MCF 10A (cell line): ENCODE results near the gene CCNA2. TPM values are rescaled to one million over a fixed set of nuclear protein-coding genes. Genes with fewer than 3 reads are reported as not detected.

ENCODE experiments used
- BruUV-seq: library from RNA; stranded (reverse); fragments of 400-500 nt; replicated peaks from 2 replicates; lab custom pipeline; 2021; lab: Mats Ljungman, UMichigan
- CTCF ChIA-PET: fragments of 300-600 bp; sonication (Branson Sonifier 250); formaldehyde crosslinking; extraction: SDS; loops from one replicate; lab custom pipeline; 2021; ENCODE audit warnings: antibody characterized with exemption, inconsistent platforms; lab: Yijun Ruan, JAX
- POLR2A ChIA-PET: fragments of 300-600, 350-650 bp; sonication (Branson Sonifier 250); formaldehyde crosslinking; extraction: SDS; loops from one replicate; lab custom pipeline; 2020; ENCODE audit warnings: antibody characterized with exemption, inconsistent platforms; lab: Yijun Ruan, JAX
- DNase-seq: peaks from one replicate; pipeline ENCODE4 v3.0.0-alpha.2; 2018; ENCODE audit not compliant: unreplicated experiment
- H3K27ac Mint-ChIP-seq: one replicate; pipeline ENCODE4 v1.8.0; 2022; ENCODE audit warnings: mild to moderate bottlenecking, low read depth, mixed read lengths; ENCODE audit not compliant: unreplicated experiment
- H3K27me3 Mint-ChIP-seq: one replicate; pipeline ENCODE4 v1.8.0; 2022; ENCODE audit warnings: mixed read lengths; ENCODE audit not compliant: insufficient read depth, unreplicated experiment
- H3K36me3 Mint-ChIP-seq: one replicate; pipeline ENCODE4 v1.8.0; 2022; ENCODE audit warnings: mild to moderate bottlenecking, moderate library complexity, mixed read lengths; ENCODE audit not compliant: insufficient read depth, unreplicated experiment
- H3K4me1 Mint-ChIP-seq: one replicate; pipeline ENCODE4 v1.8.0; 2022; ENCODE audit warnings: mixed read lengths; ENCODE audit not compliant: insufficient read depth, unreplicated experiment
- H3K4me3 Mint-ChIP-seq: one replicate; pipeline ENCODE4 v1.8.0; 2022; ENCODE audit warnings: mild to moderate bottlenecking, moderate library complexity, mixed read lengths; ENCODE audit not compliant: unreplicated experiment
- H3K9me3 Mint-ChIP-seq: one replicate; pipeline ENCODE4 v1.8.0; 2022; ENCODE audit warnings: mixed read lengths; ENCODE audit not compliant: unreplicated experiment
- CTCF ChIP-seq: fragments of 200-600 bp; IDR thresholded peaks from one replicate; pipeline ENCODE4 v1.8.0; 2022; ENCODE audit warnings: antibody characterized with exemption, mild to moderate bottlenecking; ENCODE audit not compliant: unreplicated experiment
- intact Hi-C: fragments of 100-400 bp; cut with micrococcal nuclease; formaldehyde crosslinking; loops from 2 replicates; pipeline ENCODE4 v1.14.1; 2022
- total RNA-seq: library from RNA; stranded (reverse); gene quantifications from 2 replicates; pipeline ENCODE4 v1.2.3, GENCODE V29; 2022

CCNA2 gene
- total RNA-seq, 1 experiment from 2014 or later: 22.0 TPM

GRCh38 chr4:121791481-121791880 is 32.2 kb downstream of the CCNA2 start:
- intact Hi-C loops: no loop called here
- no peak overlapping the region for H3K4me3 Mint-ChIP-seq
- no peaks in the 10 kb centered on the region for H3K36me3 Mint-ChIP-seq
- no peaks in the 10 kb centered on the region for H3K27me3 Mint-ChIP-seq
- H3K27ac Mint-ChIP-seq: no peak overlapping the region
- H3K9me3 Mint-ChIP-seq: no peaks in the 10 kb centered on the region
- H3K4me1 Mint-ChIP-seq: peaks cover 26% of the 10 kb centered on the region
- POLR2A ChIA-PET: interaction anchor here (0.7 kb wide), 1 partner anchor 247 kb away, joined by 3 read pairs; no protein-coding TSS in a partner anchor
- TF ChIP-seq CTCF: no peak
- no peak for DNase-seq
- BruUV-seq: no TSS peak
- CTCF ChIA-PET: interaction anchor here (0.9 to 1.2 kb wide), 2 partner anchors 13 to 76 kb away, joined by 3 to 5 read pairs; no protein-coding TSS in a partner anchor

GRCh38 chr4:121790976-121791375 is 32.7 kb downstream of the CCNA2 start:
- POLR2A ChIA-PET: no interaction called here
- CTCF ChIA-PET: interaction anchor here (0.9 to 1.2 kb wide), 2 partner anchors 12 to 76 kb away, joined by 3 to 5 read pairs; no protein-coding TSS in a partner anchor
- Mint-ChIP-seq H3K9me3 (no peaks in the 10 kb centered on the region), H3K4me1 (peaks cover 26% of the 10 kb centered on the region), H3K4me3 (no peak overlapping the region), H3K27ac (no peak overlapping the region), H3K36me3 (no peaks in the 10 kb centered on the region), H3K27me3 (no peaks in the 10 kb centered on the region)
- intact Hi-C loops: no loop called here
- no peak for TF ChIP-seq CTCF
- no peak for DNase-seq
- no TSS peak for BruUV-seq

- intact Hi-C loops: no loop called here
- BruUV-seq: no TSS peak
- DNase-seq: peak; percentile 62
- POLR2A ChIA-PET: interaction anchor here (0.8 to 1.6 kb wide), 3 partner anchors 11 to 93 kb away, joined by 5 to 9 read pairs (median 5); partner anchors contain the start of genes ANXA5 and EXOSC9
- Mint-ChIP-seq H3K27me3 (no peaks in the 10 kb centered on the region), H3K36me3 (no peaks in the 10 kb centered on the region), H3K9me3 (no peaks in the 10 kb centered on the region), H3K4me1 (peaks cover 26% of the 10 kb centered on the region), H3K27ac (no peak overlapping the region), H3K4me3 (no peak overlapping the region)
- CTCF ChIA-PET: interaction anchor here (0.7 kb wide), 1 partner anchor 10 kb away, joined by 3 read pairs; no protein-coding TSS in a partner anchor
- no peak for TF ChIP-seq CTCF
These were observed 33.5 kb downstream of the CCNA2 start for GRCh38 chr4:121789960-121790829.

- no peak for TF ChIP-seq CTCF
- CTCF ChIA-PET: interaction anchor here (0.6 to 0.7 kb wide), 2 partner anchors 26 to 1784 kb away, joined by 3 to 6 read pairs; no protein-coding TSS in a partner anchor
- Mint-ChIP-seq H3K36me3 (no peaks in the 10 kb centered on the region), H3K4me3 (no peak overlapping the region), H3K9me3 (no peaks in the 10 kb centered on the region), H3K27me3 (no peaks in the 10 kb centered on the region), H3K27ac (no peak overlapping the region), H3K4me1 (peaks cover 33% of the 10 kb centered on the region)
- no peak for DNase-seq
- POLR2A ChIA-PET: interaction anchor here (0.7 to 1.6 kb wide), 4 partner anchors 12 to 138 kb away, joined by 3 to 9 read pairs (median 5); partner anchors contain the start of genes ANXA5 and EXOSC9
- no TSS peak for BruUV-seq
- intact Hi-C loops: no loop called here
These were observed 34.2 kb downstream of the CCNA2 start for GRCh38 chr4:121789455-121789854.
